HG02938 (cell line): Measurements from ENCODE around the gene PHLDA1.
A peak's percentile ranks its signal among the peaks of the same experiment; 100 is the strongest.

Experiments
- ATAC-seq: cut with Tn5 transposase; IDR thresholded peaks from one replicate; pipeline ENCODE4 v1.9.1; 2021; ENCODE audit warnings: mild to moderate bottlenecking, moderate library complexity; ENCODE audit not compliant: unreplicated experiment

The PHLDA1 gene

DNA sequence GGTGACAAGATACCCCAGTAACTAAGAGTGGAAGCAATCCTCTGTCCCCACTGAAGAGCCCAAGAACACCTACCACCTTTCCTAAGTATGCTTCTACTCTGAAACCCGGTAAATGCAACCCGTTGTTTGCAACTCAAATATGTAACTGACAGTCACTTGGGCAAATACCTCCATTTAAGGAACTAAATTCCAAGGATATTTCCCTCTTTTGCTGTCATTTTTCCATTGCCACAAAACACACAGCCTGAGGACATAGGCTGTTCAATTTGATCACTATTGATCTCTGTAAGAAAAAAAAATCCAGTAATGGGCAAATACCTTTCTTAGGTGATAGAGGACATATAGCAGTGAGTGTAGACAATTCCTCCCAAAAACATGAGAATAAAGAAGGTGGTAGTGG, 6.6 kb upstream of the PHLDA1 start:
- ATAC-seq, result no peak

DNA sequence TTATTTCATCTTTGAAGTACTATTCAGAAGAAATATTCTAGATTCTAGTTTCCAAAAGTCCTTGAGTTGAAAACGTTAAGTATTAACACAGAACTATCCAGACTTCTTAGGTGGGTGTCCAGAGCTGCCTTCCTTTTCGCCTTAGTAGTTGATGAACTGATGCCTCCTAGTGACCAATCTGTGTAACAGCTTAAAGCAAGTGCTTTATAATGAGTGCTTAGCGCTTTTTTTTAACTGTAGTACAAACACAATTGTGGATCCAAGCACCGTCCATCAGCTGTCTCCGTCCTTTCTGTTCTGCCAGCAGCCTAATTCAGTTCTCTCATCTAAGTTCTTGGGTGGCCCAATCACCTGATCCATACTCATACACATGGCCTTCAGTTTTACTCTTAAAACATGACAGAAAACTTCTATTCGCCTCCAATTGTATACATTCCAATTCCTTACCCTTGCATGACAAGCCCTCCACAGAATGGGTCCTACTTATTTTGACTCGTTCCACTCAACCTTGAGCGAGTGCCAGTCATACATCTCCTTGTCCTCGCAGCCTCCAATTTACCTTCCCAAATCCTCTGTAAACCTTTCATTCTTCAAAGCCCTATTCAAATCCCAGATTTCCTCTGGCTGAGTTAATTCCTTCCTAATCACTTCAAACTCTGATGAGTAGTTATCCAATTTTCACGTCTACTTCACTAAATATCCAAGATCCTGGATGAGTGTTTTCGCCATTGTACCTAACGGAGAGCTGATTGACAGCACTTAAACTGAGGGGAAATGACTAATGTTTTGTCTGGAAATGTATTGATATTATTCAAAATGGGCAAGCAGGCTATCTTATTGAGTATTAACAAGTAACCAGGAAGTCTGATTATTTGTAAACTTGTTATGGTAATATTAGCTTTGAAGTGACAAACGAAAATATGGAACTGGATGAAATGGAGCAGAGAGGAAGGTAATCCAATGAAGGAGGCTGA, 5.8 kb upstream of the PHLDA1 start:
- ATAC-seq, result peak; percentile 68

DNA sequence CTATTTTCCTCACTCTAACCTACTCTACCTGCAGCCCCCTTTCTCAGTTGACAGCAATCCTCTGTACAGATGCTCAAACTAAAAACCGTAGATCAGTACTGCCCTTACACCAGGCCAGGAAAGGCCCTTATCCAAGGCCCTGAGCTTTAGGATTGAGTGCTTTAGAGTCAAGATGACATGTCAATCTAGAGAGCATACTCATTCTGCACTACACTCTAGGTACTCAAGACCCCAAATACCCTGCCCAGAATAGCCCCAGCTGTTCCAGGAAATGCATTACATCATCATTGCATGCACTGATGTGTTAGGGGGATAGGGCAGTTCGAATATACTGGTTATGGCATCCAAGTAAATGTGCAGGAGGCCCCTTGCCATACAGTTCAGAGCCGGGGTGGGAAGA, 3.5 kb upstream of the PHLDA1 start:
- no peak for ATAC-seq

DNA sequence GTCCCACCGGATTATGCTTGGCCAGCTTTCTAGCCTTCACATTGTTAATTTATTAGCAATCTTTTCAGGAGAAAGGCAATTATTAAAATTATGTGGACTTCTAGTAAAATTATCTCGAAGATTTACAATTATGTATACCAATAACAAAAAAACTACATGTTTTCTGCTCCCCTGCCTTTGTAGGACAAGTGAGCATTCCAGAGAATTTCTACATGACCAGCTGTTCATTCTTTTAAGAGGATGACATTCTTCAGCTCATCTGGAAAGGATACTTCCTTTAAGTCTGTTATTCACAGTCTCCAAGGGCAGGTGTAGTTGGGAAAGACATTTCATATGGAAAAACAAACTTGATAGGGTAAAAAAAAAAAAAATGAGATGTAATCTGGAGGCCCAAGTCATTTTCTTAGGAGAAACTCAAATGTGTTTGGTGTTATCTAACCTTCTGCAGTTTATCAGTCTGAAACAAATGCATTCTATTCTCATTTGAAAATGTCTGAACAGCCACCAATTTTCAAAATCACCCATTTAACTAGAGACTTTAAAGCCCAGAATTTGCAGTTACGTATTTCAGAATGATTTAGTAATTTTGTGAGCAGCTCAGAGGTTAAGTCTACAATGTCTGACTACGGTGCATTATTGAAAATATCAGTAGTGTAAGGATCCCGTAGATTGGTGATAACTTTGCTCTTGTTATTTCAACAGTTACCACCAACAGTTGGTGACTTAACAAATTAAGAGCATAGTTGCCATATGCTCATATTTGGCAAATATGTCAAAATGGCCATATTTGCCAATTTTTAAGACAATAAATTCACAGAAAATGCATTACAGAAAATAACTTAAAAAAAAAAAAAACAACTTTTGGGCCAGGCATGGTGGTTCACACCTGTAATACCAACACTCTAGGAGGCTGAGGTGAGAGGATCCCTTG, 1.8 kb upstream of the PHLDA1 start:
- ATAC-seq, result no peak

DNA sequence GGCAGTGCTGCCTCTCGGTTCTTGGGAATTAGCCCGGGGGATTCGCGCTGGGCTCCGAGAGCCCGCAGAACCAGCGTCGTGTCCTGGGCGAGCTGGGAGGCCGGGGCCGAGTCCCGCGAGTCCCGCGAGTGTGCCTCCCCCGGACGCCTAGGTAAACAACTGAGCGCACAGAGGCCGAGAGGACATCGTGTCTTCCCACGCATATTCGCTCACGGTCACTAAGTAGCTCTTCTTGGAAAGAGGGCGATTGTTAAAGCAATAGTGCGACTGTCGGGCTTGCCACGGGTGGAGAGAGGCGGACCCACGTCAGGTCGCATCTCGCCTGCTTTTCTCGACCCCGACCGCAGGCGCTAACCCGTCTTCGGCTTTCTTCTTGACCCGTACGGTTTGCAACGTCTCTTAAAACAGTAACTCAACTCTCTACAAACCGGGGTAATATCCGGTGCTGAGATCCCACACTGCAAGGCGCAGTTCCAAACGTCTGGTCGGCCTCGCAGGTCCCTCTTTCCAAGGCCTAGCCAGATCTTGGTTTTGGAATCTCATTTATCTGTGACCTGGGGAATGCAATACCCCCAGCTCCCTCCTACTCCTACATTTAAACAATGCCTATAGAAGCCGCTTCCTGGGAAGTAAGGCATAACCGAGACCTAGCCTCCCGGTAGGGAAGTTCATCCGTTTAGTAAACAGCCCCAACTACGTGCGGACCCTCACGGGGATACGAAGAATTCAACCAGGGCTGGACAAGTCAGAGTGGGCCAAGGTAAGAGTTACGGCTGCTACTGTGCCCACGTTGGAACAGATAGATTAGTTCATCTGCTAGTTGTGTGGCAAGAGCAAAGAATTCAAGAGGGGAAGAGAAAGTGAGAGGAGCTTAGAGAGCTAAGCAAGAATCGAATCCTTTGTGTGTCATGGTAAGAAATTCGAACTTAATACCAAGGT, 736 bp upstream of the PHLDA1 start:
- peak; percentile 31 for ATAC-seq

DNA sequence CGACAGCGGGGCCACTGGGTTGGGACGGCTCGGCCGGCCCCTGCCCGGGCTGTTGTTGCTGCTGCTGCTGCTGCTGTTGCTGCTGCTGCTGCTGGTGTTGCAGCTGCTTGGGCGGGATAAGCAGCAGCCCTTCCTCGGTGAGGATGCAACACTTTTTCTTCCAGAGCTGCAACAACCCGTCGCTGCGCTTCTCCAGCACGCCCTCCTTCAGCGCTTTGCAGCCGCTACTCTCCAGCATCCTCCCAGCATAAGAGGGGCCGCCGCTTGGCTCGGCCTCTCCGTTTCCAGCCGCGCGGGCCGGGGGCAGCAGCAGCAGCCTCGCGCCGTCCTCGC, 529 bp downstream of the PHLDA1 start:
- ATAC-seq, result no peak

DNA sequence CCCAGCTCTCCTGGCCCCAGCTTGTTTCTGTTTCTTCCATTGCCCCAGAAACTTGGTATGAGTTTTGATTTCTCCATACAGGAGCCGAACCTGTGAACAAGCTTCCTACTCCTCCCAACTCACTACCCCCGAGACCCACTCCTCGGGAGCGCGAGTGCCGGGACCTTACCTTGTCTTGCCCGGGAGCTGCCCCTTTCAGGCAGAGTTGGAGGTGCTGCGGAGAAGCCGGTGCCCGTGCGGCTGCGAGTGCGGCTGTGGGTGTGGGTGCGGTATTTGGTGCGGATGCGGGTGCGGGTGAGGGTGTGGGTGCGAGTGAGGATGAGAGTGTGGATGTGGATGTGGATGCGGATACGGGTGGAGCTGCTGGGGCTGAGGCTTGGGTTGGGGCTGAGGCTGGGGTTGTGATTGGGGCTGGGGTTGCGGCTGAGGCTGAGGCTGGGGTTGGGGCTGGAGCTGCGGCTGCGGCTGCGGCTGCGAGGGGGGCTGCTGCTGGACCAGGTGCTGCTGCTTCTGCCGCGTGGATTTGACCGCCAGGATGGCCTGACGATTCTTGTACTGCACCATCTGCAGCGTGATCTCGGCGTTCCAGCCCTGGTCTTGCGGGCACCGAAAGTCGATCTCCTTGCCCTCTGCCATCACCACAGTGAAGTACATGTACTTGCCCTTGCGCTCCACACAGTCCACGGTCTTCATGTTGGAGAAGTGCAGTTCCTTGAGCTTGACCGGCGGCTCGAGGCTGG, 1.1 kb downstream of the PHLDA1 start:
- ATAC-seq, result no peak

DNA sequence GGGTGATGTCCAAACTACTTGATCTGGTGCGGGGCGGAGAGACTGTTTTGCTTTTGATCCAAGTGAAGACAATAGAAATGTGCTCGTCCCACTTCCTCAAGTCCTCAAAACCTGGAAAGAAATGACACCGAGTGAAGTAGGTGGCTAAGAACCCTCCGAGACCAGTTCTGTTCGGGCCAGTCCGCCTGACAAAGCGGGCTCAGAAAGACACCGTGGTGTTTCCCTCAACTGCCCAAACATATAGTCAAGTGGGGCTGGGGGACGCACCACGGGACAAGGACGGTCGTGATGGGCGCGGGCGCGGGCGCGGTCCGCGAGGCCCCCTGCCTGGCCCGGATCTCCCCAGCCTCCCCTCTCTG, 1.6 kb downstream of the PHLDA1 start:
- ATAC-seq, result no peak

DNA sequence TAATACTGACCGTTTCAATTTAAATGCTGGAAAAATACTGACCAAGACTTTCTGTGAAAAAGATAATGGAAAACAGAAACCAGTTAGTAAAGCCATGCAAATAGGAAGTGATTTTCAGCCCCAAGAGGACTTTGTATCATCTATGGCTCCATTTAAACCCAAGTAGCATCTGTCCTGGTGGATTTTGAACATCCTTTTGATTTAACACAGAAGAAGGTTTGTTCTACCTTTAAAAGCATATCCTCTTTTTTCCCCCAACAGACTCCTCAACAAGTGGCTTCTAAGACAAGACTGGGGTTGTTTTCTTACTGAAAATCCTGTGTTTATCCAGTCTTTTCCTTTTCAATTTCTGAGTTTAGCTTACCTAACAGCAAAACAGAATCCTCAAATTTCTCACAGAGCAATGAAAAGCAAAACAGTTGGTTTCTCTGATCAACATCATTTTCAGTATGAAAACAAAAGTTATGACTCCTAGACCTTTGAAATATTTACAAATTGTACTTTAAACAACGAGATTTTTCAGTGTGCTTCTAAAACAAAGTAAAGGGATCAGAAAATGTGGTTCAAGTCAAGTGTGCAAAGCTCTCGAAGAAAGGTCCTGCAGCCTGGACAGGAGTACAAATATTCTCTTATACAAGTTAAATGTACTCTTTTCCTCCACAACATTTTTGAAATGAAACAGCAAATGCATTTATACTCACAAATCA, 2.9 kb downstream of the PHLDA1 start:
- no peak for ATAC-seq

DNA sequence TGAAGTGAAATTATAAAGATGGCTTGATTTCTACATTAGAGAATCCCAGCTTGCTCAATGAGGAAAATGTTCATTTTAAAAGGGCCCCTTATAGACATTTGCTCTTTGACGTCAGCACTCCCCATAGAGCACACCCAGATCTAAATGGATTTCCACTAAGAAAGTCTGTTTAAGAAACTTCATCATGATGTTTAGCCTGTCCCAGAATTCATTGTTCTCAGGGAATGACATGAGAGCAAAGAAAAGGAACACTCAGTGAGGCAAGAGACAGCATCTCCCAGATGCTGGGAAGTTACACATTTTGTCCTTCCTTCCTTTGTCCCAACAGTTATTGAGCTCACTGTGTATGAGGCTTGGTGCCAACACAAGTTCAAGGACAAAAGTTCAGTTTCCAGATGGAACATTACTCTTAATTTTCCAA, 4.9 kb downstream of the PHLDA1 start:
- ATAC-seq, result no peak

DNA sequence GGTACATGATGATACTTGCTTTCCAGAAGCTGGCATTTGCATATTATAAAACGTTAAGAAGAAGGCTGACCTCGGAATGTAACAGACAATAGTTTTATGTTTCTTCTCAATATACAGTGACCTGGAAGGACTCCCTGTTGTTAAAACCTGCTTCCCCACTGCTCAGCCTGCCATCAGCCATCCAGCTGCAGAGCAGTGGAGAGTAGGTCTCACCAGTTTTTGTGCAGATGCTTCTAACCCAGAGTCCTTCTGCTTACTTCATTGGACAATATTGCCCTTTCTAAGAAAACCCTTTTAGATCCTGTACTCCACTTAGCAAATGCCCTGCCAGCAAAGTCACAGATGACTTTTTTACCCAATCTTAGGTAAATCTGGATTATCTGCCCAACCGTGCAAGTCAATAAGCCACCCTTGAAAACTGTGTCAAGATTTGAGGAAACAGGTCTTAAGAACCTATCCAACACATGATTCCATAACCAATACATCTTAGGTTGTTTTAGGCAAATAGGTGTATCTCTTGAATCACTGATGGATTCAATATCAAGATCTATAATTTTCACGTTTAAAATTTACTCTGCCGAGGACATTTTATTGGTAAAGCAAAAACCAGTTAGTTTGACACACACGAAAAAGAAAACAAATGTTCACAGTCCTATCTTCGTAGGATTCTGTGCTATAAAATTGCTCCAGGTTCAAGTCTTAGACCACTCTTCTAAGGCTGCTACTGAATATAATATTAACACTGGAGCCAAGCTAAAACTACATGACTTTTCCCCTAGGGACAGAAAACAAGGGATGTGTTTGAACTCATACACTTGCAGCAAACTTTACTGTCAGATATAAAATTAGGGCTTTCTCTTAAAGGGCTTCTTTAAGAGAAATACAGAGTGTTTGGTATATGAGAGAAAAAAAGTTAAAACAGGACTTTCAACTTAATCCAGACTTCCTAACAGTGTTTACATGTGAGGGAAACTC, 5.7 kb downstream of the PHLDA1 start:
- no peak for ATAC-seq

DNA sequence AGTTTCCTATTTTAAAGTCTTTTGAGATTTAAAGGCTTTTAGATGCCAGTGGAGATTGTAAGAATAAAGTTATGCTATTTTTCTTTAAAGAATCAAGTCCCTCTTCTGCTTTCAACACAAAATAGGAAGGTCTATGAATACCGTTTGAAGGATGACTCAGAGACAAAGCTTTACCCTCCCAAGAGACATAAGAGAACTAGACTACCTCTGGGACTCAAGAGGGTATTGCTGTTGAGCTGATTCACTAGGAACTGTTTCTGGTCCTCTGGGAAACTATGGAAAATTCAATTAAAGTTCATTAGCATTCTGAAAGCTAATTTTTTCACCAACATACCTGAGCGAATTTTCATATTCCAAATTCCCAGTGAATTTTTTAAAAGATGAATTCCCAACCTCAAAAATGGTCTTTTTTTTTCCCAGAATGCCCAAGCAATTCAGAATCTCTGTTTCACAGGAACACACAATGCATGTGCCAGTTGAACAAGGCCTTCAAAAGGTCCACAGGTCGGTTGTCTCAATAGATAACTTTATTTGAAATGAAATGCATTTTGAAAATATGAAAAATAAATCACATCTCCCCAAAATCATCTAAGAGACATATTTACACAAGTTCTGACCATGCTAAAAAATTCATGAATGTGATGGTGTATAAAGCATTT, 6.5 kb downstream of the PHLDA1 start:
- no peak for ATAC-seq

DNA sequence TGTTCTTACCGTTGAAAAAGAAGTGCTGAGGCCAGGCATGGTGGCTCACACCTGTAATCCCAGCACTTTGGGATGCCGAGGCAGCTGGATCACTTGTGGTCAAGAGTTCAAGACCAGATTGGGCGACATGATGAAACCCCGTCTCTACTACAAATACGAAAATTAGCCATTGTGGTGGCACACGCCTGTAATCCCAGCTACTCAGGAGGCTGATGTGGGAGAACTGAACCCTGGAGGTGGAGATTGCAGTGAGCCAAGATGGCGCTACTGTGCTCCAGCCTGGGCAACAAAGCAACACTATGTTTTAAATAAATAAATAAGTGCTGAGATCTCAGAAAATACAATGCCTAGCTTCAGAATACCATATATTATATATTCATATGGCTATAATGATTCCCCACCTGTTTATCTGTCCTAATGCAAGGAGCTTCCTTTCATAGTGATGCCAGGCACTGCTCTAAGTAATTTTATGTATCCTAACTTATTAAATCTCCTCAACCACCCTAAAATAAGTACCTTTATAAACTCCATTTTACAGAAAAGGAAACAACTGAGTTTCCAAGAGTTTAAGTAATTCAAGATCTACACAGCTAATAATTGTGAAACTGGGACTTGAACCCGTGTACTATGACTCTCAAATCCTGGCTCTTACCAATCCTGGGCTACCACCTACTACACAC, 7.3 kb downstream of the PHLDA1 start:
- no peak for ATAC-seq

DNA sequence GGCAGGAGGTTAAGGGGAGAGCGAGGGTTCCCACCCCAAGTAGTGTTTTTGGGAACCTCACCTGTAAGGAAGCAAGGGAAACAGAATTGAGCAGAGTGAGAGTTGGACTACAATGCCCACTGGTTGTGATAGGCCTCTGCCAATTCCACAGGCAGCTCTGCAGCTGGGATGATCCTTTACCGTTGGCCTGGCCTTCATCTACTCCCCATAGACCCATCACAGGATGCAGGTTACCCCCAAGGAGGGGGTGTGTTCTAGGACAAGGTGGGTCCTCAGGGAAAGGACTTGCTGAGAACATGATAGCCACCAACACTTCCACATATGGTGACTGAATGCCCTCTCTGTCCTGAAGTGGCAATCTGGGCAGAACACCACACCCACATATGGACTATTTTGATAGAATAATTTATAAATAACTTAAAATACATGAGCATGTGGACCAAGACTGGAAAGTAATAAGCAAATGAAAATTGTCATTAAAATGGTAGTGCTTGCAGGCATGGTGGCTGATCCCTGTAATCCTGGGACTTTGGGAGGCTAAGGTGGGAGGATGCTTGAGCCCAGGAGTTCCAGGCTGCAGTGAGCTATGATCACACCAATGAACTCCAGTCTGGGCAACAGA, 8.4 kb downstream of the PHLDA1 start:
- no peak for ATAC-seq

DNA sequence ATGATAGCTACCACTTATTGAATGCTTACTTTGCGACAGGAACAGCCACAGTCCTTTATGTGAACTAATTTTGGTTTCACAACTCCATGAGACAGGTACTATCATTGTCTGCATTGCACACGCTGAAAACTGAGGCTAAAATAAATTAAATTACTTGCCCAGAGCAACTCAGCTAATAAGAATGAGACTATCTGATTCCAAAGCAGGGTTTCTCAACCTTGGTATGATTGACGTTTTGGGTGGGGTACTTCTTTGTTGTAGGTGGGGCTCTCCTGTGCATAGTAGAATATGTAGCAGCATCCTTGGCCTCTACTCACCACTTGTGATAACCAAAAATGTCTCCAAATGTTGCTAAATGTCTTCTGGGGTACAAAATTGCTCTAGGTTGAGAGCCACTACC, 9.1 kb downstream of the PHLDA1 start:
- no peak for ATAC-seq

DNA sequence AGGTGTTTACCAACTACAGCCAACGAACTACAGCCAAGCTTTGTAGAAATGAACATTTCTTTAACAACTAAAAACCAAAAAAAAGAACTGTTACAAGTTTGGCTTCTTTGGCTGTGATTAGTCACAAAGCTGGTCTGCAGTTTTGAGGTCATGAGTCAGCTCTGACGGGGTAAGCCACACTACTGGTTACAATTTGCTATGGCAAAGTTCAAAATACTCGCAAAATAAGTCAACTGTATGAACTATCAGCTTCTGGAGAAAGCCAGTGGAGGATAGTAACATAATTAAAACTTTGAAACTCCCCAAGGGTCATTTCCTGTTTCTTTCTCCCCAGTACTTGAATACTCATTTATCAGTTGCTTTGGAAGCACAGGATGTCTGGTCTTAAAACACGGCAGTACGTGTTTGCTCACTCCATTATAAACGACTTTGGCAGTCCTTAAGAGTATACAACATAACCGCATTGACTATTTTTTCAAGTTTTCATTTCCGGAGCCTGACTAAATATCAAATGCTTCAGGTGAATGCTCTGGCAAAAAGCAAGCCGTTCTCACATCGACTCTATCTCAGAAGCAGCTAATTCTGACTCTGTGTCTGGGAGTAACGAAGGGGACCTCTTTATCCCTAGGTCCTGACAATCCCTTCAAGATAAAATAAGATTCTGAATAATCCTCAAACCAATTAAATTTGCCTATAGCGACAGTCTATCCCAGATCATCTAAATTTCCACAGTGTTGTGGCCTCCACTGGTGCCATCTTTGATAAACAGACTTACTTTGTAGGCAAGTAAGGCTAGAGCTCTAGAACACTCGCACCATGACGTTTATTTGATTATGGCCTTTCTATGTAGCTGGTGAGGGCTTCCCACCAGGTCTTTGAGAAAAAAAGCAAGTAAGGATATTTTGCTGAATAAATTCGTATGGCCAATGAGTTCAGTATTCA, 10.6 kb downstream of the PHLDA1 start:
- peak; percentile 74 for ATAC-seq
